ENCODE measurements around the gene RPS6KB1.

- TF ChIP-seq, protein P1, sequence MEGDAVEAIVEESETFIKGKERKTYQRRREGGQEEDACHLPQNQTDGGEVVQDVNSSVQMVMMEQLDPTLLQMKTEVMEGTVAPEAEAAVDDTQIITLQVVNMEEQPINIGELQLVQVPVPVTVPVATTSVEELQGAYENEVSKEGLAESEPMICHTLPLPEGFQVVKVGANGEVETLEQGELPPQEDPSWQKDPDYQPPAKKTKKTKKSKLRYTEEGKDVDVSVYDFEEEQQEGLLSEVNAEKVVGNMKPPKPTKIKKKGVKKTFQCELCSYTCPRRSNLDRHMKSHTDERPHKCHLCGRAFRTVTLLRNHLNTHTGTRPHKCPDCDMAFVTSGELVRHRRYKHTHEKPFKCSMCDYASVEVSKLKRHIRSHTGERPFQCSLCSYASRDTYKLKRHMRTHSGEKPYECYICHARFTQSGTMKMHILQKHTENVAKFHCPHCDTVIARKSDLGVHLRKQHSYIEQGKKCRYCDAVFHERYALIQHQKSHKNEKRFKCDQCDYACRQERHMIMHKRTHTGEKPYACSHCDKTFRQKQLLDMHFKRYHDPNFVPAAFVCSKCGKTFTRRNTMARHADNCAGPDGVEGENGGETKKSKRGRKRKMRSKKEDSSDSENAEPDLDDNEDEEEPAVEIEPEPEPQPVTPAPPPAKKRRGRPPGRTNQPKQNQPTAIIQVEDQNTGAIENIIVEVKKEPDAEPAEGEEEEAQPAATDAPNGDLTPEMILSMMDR (IDR thresholded peaks at IDR 0.05), result peak in 3 of 12 donors; percentile 6 to 32 (median 18)
- no peak for TF ChIP-seq POLR2A (IDR thresholded peaks at IDR 0.05)
These were observed 6.2 kb downstream of the RPS6KB1 start for GRCh38 chr17:59899099-59899498.
